ENCODE measurements around the gene DCAF7. TPM values are rescaled to one million over a fixed set of nuclear protein-coding genes. Genes with fewer than 3 reads are reported as not detected.

DCAF7 gene
- total RNA-seq, 4 donors from 2014 or later: 32.2 to 65.3 (median 48.9) TPM

- no peaks in the 10 kb centered on the region for H3K9me3 ChIP-seq
- H3K27ac ChIP-seq: no peak overlapping the region
- DNase-seq: no peak
- H3K27me3 ChIP-seq: no peaks in the 10 kb centered on the region
- TF ChIP-seq POLR2A (IDR thresholded peaks at IDR 0.05): no peak
- no peak for TF ChIP-seq CTCF (IDR thresholded peaks at IDR 0.05)
- peaks cover 0 to 10% (median 0%) of the 10 kb centered on the region in 3 donors for H3K36me3 ChIP-seq
- H3K4me1 ChIP-seq: peaks cover 0 to 15% (median 3%) of the 10 kb centered on the region in 4 donors
- H3K4me3 ChIP-seq: no peak overlapping the region
These were observed 46.7 kb downstream of the DCAF7 start for GRCh38 chr17:63596856-63597586.

GRCh38 chr17:63598281-63598680 lies 48.0 kb downstream of the DCAF7 start:
- no peaks in the 10 kb centered on the region for H3K27me3 ChIP-seq
- peaks cover 0 to 15% (median 3%) of the 10 kb centered on the region in 4 donors for H3K4me1 ChIP-seq
- peaks cover 0 to 1% (median 0%) of the 10 kb centered on the region in 3 donors for H3K36me3 ChIP-seq
- DNase-seq: no peak
- TF ChIP-seq CTCF (IDR thresholded peaks at IDR 0.05): no peak
- no peak for TF ChIP-seq POLR2A (IDR thresholded peaks at IDR 0.05)
- no peak overlapping the region for H3K27ac ChIP-seq
- H3K9me3 ChIP-seq: no peaks in the 10 kb centered on the region
- no peak overlapping the region for H3K4me3 ChIP-seq

- Histone ChIP-seq H3K27ac (peak within 1 kb of the TSS; percentile 82 to 95 (median 86)), H3K4me3 (peak within 1 kb of the TSS; percentile 78 to 98 (median 84)), H3K27me3 (no peaks in the 10 kb centered on the region), H3K9me3 (no peaks in the 10 kb centered on the region), H3K36me3 (peaks cover 0 to 23% (median 0%) of the 10 kb centered on the region in 3 donors), H3K4me1 (peaks cover 0 to 15% (median 3%) of the 10 kb centered on the region in 4 donors)
- DNase-seq: peak; percentile 70 to 88 (median 85)
- TF ChIP-seq CTCF (IDR thresholded peaks at IDR 0.05) (no peak), POLR2A (IDR thresholded peaks at IDR 0.05) (peak; percentile 58 to 66)
These were observed 50.5 kb downstream of the DCAF7 start, which contains the start of gene TACO1 for GRCh38 chr17:63600569-63601438. TSS of gene TACO1 (plus strand) at chr17:63600895. CDS start at chr17:63601084, 189 bp downstream.

- peak in 2 of 3 donors; percentile 66 to 75 for DNase-seq
- H3K9me3 ChIP-seq: no peaks in the 10 kb centered on the region
- peak overlapping the region; percentile 82 to 95 (median 86) for H3K27ac ChIP-seq
- H3K4me1 ChIP-seq: peaks cover 0 to 15% (median 3%) of the 10 kb centered on the region in 4 donors
- peak overlapping the region; percentile 78 to 98 (median 84) for H3K4me3 ChIP-seq
- TF ChIP-seq POLR2A (IDR thresholded peaks at IDR 0.05): no peak
- peaks cover 0 to 32% (median 0%) of the 10 kb centered on the region in 3 donors for H3K36me3 ChIP-seq
- H3K27me3 ChIP-seq: no peaks in the 10 kb centered on the region
These were observed 51.4 kb downstream of the DCAF7 start for GRCh38 chr17:63601439-63602371.

- no peaks in the 10 kb centered on the region for H3K9me3 ChIP-seq
- TF ChIP-seq CTCF (IDR thresholded peaks at IDR 0.05) (no peak), POLR2A (IDR thresholded peaks at IDR 0.05) (no peak)
- peaks cover 0 to 61% (median 0%) of the 10 kb centered on the region in 3 donors for H3K36me3 ChIP-seq
- no peaks in the 10 kb centered on the region for H3K4me1 ChIP-seq
- no peak for DNase-seq
- peak overlapping the region in 2 of 4 donors; percentile 17 for H3K27ac ChIP-seq
- no peaks in the 10 kb centered on the region for H3K27me3 ChIP-seq
- H3K4me3 ChIP-seq: no peak overlapping the region
These were observed 59.7 kb downstream of the DCAF7 start for GRCh38 chr17:63609816-63610573.

Data from Peyer's patch (tissue), 4 donors.